GM12891 (cell line): ENCODE results near the gene GC.

Source experiments
- PAX5 ChIP-seq: IDR thresholded peaks from 2 replicates; pipeline ENCODE4 v1.6.1; 2011; ENCODE audit warnings: low read length, moderate library complexity, mild to moderate bottlenecking; ENCODE audit not compliant: insufficient read depth, severe bottlenecking
- POLR2A ChIP-seq: IDR thresholded peaks from 2 replicates; pipeline ENCODE4 v1.6.1; 2011; ENCODE audit warnings: low read depth, low read length, control low read depth
- POLR2AphosphoS5 ChIP-seq: IDR thresholded peaks from 2 replicates; pipeline ENCODE4 v1.6.1; 2011; ENCODE audit warnings: low read depth, low read length, control low read depth
- POU2F2 ChIP-seq: IDR thresholded peaks from 2 replicates; pipeline ENCODE4 v1.6.1; 2011; ENCODE audit warnings: low read depth, mild to moderate bottlenecking, control low read depth, low read length, moderate library complexity
- SPI1 ChIP-seq: IDR thresholded peaks from 2 replicates; pipeline ENCODE4 v1.6.1; 2011; ENCODE audit warnings: low read depth, low read length, control low read depth
- TAF1 ChIP-seq: IDR thresholded peaks from 2 replicates; pipeline ENCODE4 v1.6.1; 2011; ENCODE audit warnings: low read depth, low read length, control low read depth

GRCh38 chr4:71773004-71773403 lies 10.9 kb downstream of the GC start:
- TF ChIP-seq TAF1 (no peak), POLR2AphosphoS5 (no peak), POLR2A (no peak), SPI1 (no peak), PAX5 (no peak), POU2F2 (no peak)
